Measurements from ENCODE around the gene SPTBN2. TPM values are rescaled to one million over a fixed set of nuclear protein-coding genes. Genes with fewer than 3 reads are reported as not detected.

Gene SPTBN2
- polyA plus RNA-seq, 3 donors = 51.2 to 65.8 (median 52.4) TPM

GRCh38 chr11:66686801-66687750 lies 41.9 kb downstream of the SPTBN2 start:
- DNase-seq (ENCODE audit: low read depth in 3 of 3, low spot score in 2 of 3) = no peak

- no peak for DNase-seq (ENCODE audit: low read depth in 3 of 3, low spot score in 2 of 3)
Observed at GRCh38 chr11:66686100-66686785, 42.8 kb downstream of the SPTBN2 start.

- DNase-seq (ENCODE audit: low read depth in 3 of 3, low spot score in 2 of 3) = no peak
Observed at GRCh38 chr11:66685276-66686099, 43.5 kb downstream of the SPTBN2 start.

DNA sequence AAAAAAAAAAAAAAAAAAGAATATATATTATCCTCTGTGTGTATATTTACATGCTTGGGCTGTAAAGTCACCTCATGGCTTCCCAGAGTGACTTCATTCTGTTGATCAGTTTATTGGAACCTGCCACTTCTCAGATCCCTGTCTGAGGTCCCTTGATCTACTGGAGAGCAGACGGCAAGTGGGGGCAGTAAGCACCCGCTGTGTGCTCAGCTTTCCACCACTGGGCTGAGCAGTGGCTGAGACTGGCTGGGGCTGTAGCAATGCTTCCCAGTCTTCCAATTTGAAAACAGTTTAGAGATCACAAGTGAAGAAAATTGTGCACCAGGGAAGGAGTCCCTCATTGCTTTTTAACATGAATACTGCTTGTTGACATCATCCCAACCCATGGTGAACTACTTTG lies 44.4 kb downstream of the SPTBN2 start:
- DNase-seq (ENCODE audit: low read depth in 3 of 3, low spot score in 2 of 3) = no peak

- DNase-seq (ENCODE audit: low read depth in 3 of 3, low spot score in 2 of 3) = no peak
Observed at GRCh38 chr11:66683877-66684276, 45.1 kb downstream of the SPTBN2 start.

- DNase-seq (ENCODE audit: low read depth in 3 of 3, low spot score in 2 of 3) = no peak
Observed at GRCh38 chr11:66680966-66681645, 47.9 kb downstream of the SPTBN2 start.

DNA sequence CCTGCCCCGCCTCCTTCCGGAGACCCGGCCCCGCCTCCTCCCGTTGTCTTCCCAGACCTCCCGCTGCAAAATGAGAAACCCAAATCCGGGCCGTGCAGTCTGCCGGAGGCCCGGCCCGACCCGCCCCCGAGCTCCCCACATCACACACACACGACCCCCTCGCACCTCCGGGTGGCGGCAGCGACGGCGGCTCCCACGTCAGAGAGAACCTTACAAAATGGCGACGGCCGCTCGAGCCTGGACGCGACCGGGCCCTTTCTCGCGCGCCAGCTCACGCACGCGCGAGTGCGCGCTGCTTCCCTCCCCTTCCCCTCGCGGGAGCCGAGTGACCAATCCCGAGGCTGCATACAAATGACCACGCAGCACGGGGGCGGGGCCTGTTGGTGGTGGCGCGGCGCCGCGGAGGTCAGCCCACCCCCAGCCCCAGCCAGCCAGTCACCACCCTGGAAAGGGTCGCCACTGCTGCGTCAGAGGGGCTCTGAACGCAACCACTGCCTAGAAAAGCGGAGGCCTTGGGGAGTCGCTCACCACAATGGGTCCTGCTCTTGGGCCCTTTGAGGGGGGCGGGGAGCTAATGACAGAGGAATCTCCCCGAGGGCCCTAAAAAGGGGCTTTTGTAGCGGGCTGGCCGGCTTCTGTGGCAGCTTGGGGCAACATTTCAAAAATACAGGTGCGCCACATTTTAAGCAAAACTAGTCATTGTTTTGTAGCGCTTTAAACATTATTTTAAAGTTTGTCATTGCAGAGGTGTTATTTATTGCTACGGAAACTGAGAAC lies 51.2 kb downstream of the SPTBN2 start, which contains the start of gene RBM4B:
TSS of gene RBM4B (minus strand) at position 289 of the 777 bp plus-strand sequence. CDS start 808 bp downstream, outside the sequence.
- peak; percentile 86 to 91 (median 89) for DNase-seq (ENCODE audit: low read depth in 3 of 3, low spot score in 2 of 3)

- DNase-seq (ENCODE audit: low read depth in 3 of 3, low spot score in 2 of 3) = peak in 2 of 3 donors; percentile 6 to 7
Observed at GRCh38 chr11:66676931-66677598, 52.0 kb downstream of the SPTBN2 start.

DNA sequence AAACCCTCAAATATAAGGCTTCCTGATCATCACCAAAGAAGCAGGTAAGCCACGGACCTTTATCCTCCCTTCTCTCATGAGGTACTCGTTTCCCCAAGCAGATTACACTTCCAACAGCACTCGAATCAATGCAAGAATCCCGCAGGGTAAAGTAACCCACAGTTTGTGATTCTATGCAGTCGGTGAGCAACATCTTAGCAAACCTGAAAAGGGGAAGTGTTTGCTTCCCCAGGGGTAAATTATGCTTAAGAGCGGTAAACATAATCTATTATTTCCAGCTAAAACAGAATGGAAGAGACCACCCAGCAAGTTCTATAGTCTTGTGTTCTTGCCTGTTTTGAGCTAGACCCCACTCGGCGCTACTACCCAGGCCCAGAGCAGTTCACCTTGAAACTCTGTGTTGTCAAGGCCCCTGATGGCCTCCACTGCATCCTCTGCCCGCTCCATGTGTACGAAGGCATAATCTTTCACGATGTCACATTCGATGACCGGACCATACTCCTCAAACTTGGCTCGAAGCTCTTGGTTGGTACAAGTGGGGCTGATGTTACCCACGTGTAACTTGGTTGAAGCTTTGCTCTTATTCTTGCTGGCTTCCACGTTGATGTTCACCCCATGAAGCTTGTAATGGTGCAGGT lies 52.6 kb downstream of the SPTBN2 start:
- no peak for DNase-seq (ENCODE audit: low read depth in 3 of 3, low spot score in 2 of 3)

DNA sequence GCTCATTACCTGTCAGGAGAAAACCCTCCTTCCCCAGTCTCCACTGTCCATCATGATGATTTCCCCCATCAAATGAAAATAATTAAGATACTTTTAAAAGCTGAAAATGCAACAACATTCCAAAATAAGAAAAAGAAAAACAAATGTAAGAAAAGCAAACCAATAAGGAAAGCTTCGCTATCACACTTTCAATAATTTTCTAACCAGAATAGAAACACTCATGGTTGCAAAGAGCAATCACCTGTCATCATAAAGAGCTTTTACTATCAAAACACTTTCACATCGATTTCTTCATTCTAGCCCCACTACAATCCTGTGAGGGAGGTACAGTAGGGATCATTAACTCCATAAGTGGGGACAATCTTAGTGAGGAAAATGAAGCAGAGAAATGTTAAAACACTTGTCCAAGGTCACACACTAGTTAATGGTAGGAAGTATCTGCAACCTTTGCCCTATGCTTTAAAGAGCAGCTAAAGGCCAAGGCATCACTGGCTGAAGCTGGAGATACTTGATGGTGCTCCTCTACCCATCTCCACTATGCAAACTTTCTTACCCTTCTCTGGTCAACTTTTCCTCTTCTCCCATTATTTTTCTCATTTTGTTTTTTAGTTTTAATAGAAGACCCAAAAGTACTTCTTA lies 53.9 kb downstream of the SPTBN2 start:
- no peak for DNase-seq (ENCODE audit: low read depth in 3 of 3, low spot score in 2 of 3)

GRCh38 chr11:66670816-66671215 lies 58.2 kb downstream of the SPTBN2 start:
- no peak for DNase-seq (ENCODE audit: low read depth in 3 of 3, low spot score in 2 of 3)

DNA sequence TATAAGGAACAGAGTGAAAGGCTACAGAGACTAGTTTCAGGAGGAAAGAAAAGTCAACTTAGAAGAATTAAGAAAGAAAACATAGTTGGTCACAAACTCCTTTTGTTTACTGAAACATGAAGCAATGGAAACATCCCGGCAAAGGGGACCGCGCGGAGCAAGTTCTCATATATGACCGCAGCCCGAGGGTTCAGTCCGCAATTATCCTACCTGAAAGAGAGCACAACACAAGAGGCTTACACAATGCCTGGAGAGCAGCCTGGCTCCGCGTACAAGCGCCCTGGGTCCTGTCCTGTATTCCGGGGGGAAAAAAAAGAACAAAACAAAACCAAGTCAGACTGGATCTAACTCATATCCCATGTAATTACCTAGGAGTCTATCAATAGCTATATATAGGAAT lies 63.6 kb downstream of the SPTBN2 start:
- DNase-seq (ENCODE audit: low read depth in 3 of 3, low spot score in 2 of 3) = no peak

DNA sequence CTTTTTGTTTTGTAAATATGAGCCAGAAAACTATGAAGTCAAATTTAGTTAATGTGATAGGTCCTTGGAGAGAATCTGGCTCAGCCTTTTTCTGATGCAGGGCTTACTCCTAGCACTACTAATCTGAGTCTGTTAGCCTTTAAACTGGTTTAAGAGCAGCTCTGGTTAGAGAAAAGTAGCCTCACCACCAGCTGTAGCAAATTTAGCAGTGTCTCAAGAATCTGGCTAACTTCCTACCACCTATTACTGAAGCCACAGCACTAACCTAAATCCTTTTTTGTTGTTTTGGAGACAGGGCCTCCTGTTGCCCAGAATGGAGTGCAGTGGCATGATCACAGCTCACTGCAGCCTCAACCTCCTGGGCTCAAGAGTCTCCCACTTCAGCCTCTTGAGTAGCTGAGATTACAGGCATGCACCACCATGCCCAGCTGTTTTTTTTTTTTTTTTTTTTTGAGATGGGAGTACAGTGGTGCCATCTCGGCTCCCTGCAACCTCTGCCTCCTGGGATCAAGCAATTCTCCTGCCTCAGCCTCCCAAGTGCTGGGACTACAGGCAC lies 65.2 kb downstream of the SPTBN2 start:
- no peak for DNase-seq (ENCODE audit: low read depth in 3 of 3, low spot score in 2 of 3)

- no peak for DNase-seq (ENCODE audit: low read depth in 3 of 3, low spot score in 2 of 3)
Observed at GRCh38 chr11:66659763-66660162, 69.3 kb downstream of the SPTBN2 start.

- no peak for DNase-seq (ENCODE audit: low read depth in 3 of 3, low spot score in 2 of 3)
Observed at GRCh38 chr11:66653123-66653522, 75.9 kb downstream of the SPTBN2 start.

- no peak for DNase-seq (ENCODE audit: low read depth in 3 of 3, low spot score in 2 of 3)
Observed at GRCh38 chr11:66652651-66653050, 76.4 kb downstream of the SPTBN2 start.

- no peak for DNase-seq (ENCODE audit: low read depth in 3 of 3, low spot score in 2 of 3)
Observed at GRCh38 chr11:66651016-66651415, 78.0 kb downstream of the SPTBN2 start.

DNA sequence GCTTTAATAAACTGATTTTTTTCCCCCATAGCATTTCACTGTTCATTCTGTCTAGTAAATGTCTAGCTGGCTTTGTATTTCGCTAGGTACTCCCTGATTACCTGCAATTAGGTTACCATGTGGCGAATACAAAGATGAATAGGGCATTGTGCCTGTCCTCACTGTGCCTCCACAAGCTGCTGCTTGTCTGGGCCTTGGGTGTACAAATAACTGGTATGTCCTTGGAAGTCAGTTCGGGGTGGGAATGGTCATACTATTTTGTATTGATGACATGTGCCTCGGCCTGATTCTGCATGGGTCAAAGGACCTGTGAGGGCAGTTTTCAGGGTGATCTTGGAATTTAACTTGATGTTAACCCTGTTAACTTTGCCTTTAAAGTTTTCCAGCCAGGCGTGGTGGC lies 79.1 kb downstream of the SPTBN2 start:
- DNase-seq (ENCODE audit: low read depth in 3 of 3, low spot score in 2 of 3) = no peak
